HK-2 (cell line): ENCODE measurements around the gene TRAF2.

Experiments used
- DNase-seq: peaks from one replicate; pipeline ENCODE4 v3.0.0-alpha.2; 2018; ENCODE audit not compliant: unreplicated experiment

The TRAF2 gene

GRCh38 chr9:136913701-136914438 lies 27.6 kb downstream of the TRAF2 start:
- DNase-seq: no peak

- no peak for DNase-seq
These were observed 29.5 kb downstream of the TRAF2 start for GRCh38 chr9:136915632-136916329.

GRCh38 chr9:136916330-136917184 lies 30.2 kb downstream of the TRAF2 start:
- DNase-seq: no peak

GRCh38 chr9:136917902-136918301 lies 31.6 kb downstream of the TRAF2 start:
- no peak for DNase-seq

DNA sequence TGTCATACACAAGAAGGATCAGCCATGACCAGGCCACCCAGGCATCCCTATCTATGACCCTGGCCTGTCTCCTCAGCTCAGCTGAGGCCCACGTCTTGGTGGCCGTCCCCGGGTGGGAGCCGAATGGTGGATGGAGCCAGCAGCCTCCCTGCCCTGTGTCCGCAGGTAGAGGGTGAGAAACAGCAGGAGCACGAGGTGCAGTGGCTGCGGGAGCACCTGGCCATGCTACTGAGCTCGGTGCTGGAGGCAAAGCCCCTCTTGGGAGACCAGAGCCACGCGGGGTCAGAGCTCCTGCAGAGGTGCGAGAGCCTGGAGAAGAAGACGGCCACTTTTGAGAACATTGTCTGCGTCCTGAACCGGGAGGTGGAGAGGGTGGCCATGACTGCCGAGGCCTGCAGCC lies 33.8 kb downstream of the TRAF2 start:
- DNase-seq: no peak

GRCh38 chr9:136920734-136921231 lies 34.5 kb downstream of the TRAF2 start:
- DNase-seq: no peak

DNA sequence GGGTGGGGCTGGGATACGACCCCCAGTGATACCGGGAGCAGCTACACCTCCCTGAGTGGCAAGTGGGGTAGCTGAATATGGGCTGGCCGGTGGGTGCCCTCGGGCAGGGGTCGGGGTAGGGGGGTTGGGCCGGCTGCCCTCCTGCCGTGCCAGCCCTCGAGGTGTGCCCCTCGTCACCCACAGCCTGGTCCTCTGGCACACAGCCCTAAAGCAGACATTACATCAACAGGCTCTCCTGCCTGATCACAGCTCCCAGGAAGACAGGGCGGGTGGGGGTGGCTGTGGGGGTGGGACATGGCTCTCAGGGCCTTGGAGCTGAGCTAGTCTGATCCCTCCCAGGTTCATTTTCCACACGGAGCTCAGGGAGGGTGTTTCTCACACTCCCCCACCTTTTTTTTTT lies 35.0 kb downstream of the TRAF2 start:
- DNase-seq: no peak

- no peak for DNase-seq
These were observed 35.4 kb downstream of the TRAF2 start for GRCh38 chr9:136921718-136922117.

GRCh38 chr9:136922540-136922939 lies 36.2 kb downstream of the TRAF2 start:
- no peak for DNase-seq

- no peak for DNase-seq
These were observed 37.6 kb downstream of the TRAF2 start for GRCh38 chr9:136923881-136924280.

DNA sequence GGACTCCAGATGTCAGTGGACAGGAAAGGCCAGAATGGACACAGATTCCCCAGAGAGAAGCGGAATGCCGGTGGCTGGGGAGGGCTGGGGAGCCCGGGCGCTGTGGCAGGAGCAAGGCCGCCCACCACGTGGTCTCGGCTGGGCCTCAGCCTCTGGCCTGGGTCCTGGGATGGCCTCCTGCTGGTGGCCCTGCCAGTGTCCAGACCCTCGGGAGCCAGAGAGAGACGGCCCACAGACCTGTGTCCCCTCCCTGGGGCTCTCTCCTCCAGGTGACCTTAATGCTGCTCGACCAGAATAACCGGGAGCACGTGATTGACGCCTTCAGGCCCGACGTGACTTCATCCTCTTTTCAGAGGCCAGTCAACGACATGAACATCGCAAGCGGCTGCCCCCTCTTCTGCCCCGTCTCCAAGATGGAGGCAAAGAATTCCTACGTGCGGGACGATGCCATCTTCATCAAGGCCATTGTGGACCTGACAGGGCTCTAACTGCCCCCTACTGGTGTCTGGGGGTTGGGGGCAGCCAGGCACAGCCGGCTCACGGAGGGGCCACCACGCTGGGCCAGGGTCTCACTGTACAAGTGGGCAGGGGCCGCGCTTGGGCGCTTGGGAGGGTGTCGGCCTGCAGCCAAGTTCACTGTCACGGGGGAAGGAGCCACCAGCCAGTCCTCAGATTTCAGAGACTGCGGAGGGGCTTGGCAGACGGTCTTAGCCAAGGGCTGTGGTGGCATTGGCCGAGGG lies 39.3 kb downstream of the TRAF2 start:
- DNase-seq: no peak

DNA sequence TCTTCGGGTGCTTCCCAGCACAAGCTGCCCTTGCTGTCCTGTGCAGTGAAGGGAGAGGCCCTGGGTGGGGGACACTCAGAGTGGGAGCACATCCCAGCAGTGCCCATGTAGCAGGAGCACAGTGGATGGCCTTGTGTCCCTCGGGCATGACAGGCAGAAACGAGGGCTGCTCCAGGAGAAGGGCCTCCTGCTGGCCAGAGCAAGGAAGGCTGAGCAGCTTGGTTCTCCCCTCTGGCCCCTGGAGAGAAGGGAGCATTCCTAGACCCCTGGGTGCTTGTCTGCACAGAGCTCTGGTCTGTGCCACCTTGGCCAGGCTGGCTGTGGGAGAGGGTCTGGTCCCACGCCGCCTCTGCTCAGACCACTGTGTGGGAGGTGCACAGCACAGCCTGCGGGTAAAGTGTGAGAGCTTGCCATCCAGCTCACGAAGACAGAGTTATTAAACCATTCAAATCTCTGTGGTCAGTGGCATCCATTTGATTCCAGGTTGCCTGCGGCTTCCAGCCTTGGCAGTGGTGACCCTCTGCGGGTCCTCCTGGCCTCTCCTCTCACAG lies 39.9 kb downstream of the TRAF2 start:
- DNase-seq: no peak

- no peak for DNase-seq
These were observed 40.4 kb downstream of the TRAF2 start for GRCh38 chr9:136926749-136927148.

GRCh38 chr9:136927343-136928271 lies 41.3 kb downstream of the TRAF2 start:
- DNase-seq: no peak

DNA sequence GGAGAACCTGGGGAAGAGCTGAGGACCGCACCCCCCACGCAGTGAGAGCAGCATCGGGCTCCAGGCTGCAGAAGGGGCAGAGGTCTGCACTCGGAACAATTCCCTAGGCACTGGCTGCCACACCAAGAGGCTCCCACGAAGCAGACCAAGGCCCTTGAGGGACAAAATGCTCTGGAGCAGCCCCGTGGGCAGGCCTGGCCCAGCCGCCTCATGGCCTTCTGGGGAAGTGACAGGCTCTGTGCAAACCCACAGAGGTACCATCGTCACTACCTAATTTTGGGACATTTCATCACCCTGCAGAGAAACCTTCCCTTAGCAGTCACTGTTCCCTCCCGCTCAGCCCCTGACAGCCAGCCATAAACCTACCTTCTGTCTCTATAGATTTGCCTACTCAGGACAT lies 42.3 kb downstream of the TRAF2 start:
- DNase-seq: no peak

GRCh38 chr9:136930014-136930413 lies 43.7 kb downstream of the TRAF2 start:
- DNase-seq: no peak

DNA sequence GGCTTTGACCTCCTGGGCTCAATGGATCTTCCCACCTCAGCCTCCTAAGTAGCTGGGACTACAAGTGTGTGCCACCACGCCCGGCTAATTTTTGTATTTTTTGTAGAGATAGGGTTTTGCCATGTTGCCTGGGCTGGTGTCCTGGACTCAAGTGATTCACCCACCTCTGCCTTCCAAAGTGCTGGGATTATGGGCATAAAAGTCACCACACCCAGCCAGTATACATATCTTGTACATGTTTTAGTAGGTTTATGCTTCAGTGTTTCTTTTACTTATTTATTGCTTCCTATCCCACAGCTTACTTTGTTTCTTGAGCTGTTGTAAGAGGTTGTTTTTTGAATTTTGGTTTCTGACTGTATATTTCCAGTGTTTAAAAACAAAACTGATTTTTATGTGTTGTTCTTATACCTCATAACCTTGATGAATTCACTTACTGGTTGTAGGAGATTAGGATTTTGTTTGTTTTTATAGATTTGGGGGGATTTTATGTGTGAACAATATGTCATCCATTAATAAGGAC lies 45.4 kb downstream of the TRAF2 start:
- no peak for DNase-seq

DNA sequence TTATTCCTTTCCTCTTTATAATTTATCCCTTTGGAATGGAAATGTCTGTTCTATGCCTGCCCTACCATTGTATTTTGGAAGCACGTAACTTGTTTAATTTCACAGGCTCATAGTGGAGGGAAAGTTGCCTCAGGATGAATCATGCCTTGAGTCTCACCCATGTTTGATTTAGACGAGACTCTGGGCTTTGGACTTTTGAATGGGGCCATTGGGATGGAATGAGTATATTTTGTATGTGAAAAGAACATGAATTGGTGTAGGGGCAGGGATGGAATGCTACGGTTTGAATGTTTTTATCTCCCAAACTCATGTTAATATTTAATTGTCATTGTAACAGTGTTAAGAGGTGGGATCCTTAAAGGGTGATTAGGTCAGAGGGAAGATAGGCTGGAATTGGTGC lies 48.0 kb downstream of the TRAF2 start:
- no peak for DNase-seq

GRCh38 chr9:136935651-136936050 lies 49.3 kb downstream of the TRAF2 start:
- no peak for DNase-seq

DNA sequence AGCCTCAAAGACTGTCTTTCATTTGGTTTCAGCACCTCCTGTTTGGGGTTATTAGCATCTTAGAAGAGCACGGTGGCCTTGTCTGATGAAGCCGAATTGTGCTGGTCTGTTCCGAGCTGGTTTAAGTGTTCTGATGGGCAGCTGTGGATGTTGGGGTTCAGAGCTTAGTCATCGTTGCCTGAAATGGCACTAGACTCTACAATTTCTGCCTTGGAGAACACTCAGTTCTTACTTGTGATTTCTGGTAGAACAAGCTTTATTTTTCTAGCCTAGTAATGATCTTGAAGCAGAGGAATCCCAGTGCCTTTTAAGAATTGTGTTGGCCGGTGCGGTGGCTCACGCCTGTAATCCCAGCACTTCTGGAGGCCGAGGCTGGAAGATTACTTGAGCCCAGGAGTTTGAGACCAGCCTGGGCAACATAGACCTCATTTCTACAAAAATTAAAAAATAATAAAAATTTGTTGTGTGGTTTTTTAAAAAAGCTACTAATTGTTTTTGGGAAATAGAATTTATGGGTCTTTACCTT lies 50.4 kb downstream of the TRAF2 start:
- no peak for DNase-seq
